ENCODE measurements around the gene FBXW7.

DNA sequence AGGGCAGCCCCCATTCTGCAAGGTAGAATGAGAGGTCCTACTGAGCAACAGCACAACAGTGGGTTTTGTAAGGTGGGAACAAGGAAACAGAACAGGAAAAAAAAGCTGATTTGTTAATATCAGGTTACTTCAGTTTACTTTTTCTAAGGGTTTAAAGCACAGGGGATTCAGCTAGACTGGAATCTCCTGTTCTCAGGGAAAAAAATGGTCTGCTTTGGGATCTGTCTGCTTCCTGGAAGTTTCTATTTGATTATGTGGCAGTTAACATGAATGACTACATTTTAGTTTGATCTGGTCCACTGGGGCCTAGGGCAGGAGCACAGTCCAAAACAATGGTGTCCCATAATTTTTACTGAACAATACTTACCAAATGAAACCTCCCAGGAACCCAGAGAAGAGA lies 104.6 kb downstream of the FBXW7 start:
- no peak for TF ChIP-seq POLR2A (IDR thresholded peaks at IDR 0.05; ENCODE audit: low read length)
- TF ChIP-seq, protein P1, sequence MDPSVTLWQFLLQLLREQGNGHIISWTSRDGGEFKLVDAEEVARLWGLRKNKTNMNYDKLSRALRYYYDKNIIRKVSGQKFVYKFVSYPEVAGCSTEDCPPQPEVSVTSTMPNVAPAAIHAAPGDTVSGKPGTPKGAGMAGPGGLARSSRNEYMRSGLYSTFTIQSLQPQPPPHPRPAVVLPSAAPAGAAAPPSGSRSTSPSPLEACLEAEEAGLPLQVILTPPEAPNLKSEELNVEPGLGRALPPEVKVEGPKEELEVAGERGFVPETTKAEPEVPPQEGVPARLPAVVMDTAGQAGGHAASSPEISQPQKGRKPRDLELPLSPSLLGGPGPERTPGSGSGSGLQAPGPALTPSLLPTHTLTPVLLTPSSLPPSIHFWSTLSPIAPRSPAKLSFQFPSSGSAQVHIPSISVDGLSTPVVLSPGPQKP (IDR thresholded peaks at IDR 0.05; ENCODE audit: low read depth, low read length) = no peak
- TF ChIP-seq, protein P2, sequence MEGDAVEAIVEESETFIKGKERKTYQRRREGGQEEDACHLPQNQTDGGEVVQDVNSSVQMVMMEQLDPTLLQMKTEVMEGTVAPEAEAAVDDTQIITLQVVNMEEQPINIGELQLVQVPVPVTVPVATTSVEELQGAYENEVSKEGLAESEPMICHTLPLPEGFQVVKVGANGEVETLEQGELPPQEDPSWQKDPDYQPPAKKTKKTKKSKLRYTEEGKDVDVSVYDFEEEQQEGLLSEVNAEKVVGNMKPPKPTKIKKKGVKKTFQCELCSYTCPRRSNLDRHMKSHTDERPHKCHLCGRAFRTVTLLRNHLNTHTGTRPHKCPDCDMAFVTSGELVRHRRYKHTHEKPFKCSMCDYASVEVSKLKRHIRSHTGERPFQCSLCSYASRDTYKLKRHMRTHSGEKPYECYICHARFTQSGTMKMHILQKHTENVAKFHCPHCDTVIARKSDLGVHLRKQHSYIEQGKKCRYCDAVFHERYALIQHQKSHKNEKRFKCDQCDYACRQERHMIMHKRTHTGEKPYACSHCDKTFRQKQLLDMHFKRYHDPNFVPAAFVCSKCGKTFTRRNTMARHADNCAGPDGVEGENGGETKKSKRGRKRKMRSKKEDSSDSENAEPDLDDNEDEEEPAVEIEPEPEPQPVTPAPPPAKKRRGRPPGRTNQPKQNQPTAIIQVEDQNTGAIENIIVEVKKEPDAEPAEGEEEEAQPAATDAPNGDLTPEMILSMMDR (IDR thresholded peaks at IDR 0.05) = no peak
- TF ChIP-seq, protein P3, sequence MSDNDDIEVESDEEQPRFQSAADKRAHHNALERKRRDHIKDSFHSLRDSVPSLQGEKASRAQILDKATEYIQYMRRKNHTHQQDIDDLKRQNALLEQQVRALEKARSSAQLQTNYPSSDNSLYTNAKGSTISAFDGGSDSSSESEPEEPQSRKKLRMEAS (IDR thresholded peaks at IDR 0.05) = no peak

All from A549 (cell line).